DMS79 (cell line): ENCODE measurements around the gene CELF4.

Source experiments
- DNase-seq: peaks from one replicate; lab custom pipeline; 2025; lab: John Stamatoyannopoulos, UW

CELF4 gene

GRCh38 chr18:37253394-37254235 lies 312.0 kb downstream of the CELF4 start:
- DNase-seq: no peak

- no peak for DNase-seq
These were observed 312.7 kb downstream of the CELF4 start for GRCh38 chr18:37252854-37253393.

GRCh38 chr18:37252342-37252741 lies 313.3 kb downstream of the CELF4 start:
- DNase-seq: no peak

- DNase-seq: no peak
These were observed 313.9 kb downstream of the CELF4 start for GRCh38 chr18:37251679-37252078.

- no peak for DNase-seq
These were observed 315.5 kb downstream of the CELF4 start for GRCh38 chr18:37249895-37250618.

- DNase-seq: no peak
These were observed 316.3 kb downstream of the CELF4 start for GRCh38 chr18:37249171-37249886.

- no peak for DNase-seq
These were observed 317.3 kb downstream of the CELF4 start for GRCh38 chr18:37248281-37248680.

- no peak for DNase-seq
These were observed 318.0 kb downstream of the CELF4 start for GRCh38 chr18:37247497-37248161.

- DNase-seq: no peak
These were observed 318.7 kb downstream of the CELF4 start for GRCh38 chr18:37246779-37247340.

- no peak for DNase-seq
These were observed 321.0 kb downstream of the CELF4 start for GRCh38 chr18:37244618-37245017.

- no peak for DNase-seq
These were observed 321.9 kb downstream of the CELF4 start for GRCh38 chr18:37243741-37244140.

GRCh38 chr18:37242826-37243560 lies 322.6 kb downstream of the CELF4 start:
- no peak for DNase-seq

GRCh38 chr18:37242091-37242490 lies 323.5 kb downstream of the CELF4 start:
- DNase-seq: no peak

- no peak for DNase-seq
These were observed 327.1 kb downstream of the CELF4 start for GRCh38 chr18:37238282-37239108.

GRCh38 chr18:37235583-37235982 lies 330.0 kb downstream of the CELF4 start:
- no peak for DNase-seq

- no peak for DNase-seq
These were observed 334.3 kb downstream of the CELF4 start for GRCh38 chr18:37231251-37231650.

GRCh38 chr18:37230768-37231167 lies 334.8 kb downstream of the CELF4 start:
- DNase-seq: no peak

- peak; percentile 58 for DNase-seq
These were observed 340.3 kb downstream of the CELF4 start for GRCh38 chr18:37225279-37225678.

- no peak for DNase-seq
These were observed 342.6 kb downstream of the CELF4 start for GRCh38 chr18:37222999-37223378.
